ENCODE measurements around the gene XRCC5. TPM values are rescaled to one million over a fixed set of nuclear protein-coding genes. Genes with fewer than 3 reads are reported as not detected.

Gene XRCC5
- total RNA-seq, 3 donors from 2014 or later, result 169 to 207 (median 175) TPM

DNA sequence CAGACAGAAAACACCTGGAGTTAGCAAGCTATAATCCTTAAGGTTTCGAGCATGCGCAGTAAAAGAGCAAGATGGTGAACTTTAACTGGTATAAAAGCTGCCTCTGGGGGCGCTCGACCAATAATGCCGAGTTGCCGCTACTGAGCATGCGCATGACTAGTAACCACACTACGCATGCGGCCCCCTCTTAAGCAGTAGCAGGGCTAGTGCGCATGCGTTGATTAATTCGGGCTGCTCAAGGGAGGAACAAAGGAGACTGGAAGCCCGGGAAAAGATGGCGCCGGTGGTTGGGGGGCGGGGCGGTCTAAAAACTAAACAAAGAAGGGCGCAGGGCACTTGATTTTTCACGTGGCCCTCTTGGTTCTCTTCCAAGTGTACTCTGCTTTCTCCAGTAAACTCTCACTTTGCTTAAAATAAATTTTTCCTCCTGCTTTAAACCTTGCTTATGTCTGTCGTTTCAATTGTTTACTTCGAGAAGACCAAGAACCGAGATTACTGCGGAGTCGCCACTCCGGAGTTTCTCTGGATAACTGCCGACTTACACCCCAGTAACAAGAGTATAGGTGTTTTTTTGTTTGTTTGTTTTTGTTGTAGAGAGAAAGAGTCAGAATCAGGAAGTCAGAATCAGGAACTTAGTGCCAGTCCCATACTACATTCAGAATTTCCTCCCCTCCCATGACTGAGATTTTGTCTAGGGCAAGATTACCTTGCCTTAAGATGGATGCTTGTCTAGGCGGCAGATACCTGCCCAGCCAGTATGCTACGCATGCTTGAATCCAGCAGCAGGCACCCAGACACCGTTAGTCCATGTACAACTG is 5.8 kb downstream of the XRCC5 start:
- Histone ChIP-seq H3K4me3 (peak overlapping the region; percentile 9), H3K4me1 (ENCODE audit: low read depth) (peaks cover 19% of the 10 kb centered on the region), H3K36me3 (ENCODE audit: low read depth) (peaks cover 2% of the 10 kb centered on the region), H3K9me3 (no peaks in the 10 kb centered on the region)
- TF ChIP-seq, protein P1, sequence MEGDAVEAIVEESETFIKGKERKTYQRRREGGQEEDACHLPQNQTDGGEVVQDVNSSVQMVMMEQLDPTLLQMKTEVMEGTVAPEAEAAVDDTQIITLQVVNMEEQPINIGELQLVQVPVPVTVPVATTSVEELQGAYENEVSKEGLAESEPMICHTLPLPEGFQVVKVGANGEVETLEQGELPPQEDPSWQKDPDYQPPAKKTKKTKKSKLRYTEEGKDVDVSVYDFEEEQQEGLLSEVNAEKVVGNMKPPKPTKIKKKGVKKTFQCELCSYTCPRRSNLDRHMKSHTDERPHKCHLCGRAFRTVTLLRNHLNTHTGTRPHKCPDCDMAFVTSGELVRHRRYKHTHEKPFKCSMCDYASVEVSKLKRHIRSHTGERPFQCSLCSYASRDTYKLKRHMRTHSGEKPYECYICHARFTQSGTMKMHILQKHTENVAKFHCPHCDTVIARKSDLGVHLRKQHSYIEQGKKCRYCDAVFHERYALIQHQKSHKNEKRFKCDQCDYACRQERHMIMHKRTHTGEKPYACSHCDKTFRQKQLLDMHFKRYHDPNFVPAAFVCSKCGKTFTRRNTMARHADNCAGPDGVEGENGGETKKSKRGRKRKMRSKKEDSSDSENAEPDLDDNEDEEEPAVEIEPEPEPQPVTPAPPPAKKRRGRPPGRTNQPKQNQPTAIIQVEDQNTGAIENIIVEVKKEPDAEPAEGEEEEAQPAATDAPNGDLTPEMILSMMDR (IDR thresholded peaks at IDR 0.05), result peak; percentile 81
- intact Hi-C loops (cut with DNase I, micrococcal nuclease), result no loop called here
- DNase-seq, result peak; percentile 96 to 100 (median 97)
- peak; percentile 98 for ATAC-seq

DNA sequence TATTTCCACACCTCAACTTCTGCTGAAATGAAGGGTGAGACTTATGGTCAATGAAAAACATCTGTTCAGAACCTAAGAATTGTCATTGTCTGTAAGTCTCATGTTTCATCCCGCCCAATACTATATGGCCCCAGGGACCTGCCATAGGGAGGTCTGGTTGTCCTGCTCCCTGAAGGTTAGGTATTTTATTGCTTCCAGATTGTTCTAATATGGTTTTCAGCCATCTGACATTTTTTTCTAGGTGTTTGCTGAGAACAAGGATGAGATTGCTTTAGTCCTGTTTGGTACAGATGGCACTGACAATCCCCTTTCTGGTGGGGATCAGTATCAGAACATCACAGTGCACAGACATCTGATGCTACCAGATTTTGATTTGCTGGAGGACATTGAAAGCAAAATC is 7.3 kb downstream of the XRCC5 start:
- peaks cover 4% of the 10 kb centered on the region for H3K36me3 ChIP-seq (ENCODE audit: low read depth)
- ATAC-seq (no peak), DNase-seq (no peak)
- intact Hi-C loops (cut with DNase I, micrococcal nuclease), result no loop called here
- H3K4me3 ChIP-seq, result no peak overlapping the region
- H3K4me1 ChIP-seq (ENCODE audit: low read depth), result peaks cover 8% of the 10 kb centered on the region
- TF ChIP-seq, protein P1 (IDR thresholded peaks at IDR 0.05), result no peak
- no peaks in the 10 kb centered on the region for H3K9me3 ChIP-seq

- Histone ChIP-seq H3K4me1 (ENCODE audit: low read depth) (peaks cover 8% of the 10 kb centered on the region), H3K4me3 (no peak overlapping the region), H3K36me3 (ENCODE audit: low read depth) (peaks cover 4% of the 10 kb centered on the region), H3K9me3 (no peaks in the 10 kb centered on the region)
- intact Hi-C loops (cut with DNase I, micrococcal nuclease), result no loop called here
- ATAC-seq (no peak), DNase-seq (no peak)
- TF ChIP-seq, protein P1 (IDR thresholded peaks at IDR 0.05), result no peak
Measured at GRCh38 chr2:216117561-216118340, 8.6 kb downstream of the XRCC5 start.

- H3K4me3 ChIP-seq, result no peak overlapping the region
- H3K9me3 ChIP-seq, result no peaks in the 10 kb centered on the region
- peaks cover 4% of the 10 kb centered on the region for H3K36me3 ChIP-seq (ENCODE audit: low read depth)
- ATAC-seq, result no peak
- H3K4me1 ChIP-seq (ENCODE audit: low read depth), result peaks cover 8% of the 10 kb centered on the region
- TF ChIP-seq, protein P1 (IDR thresholded peaks at IDR 0.05), result no peak
- no peak for DNase-seq
- intact Hi-C loops (cut with DNase I, micrococcal nuclease), result no loop called here
Measured at GRCh38 chr2:216118474-216118873, 9.3 kb downstream of the XRCC5 start.

GRCh38 chr2:216119146-216119545 is 10.0 kb downstream of the XRCC5 start:
- Histone ChIP-seq H3K4me1 (ENCODE audit: low read depth) (peaks cover 6% of the 10 kb centered on the region), H3K4me3 (no peak overlapping the region), H3K9me3 (no peaks in the 10 kb centered on the region), H3K36me3 (ENCODE audit: low read depth) (peaks cover 4% of the 10 kb centered on the region)
- no peak for DNase-seq
- intact Hi-C loops (cut with DNase I, micrococcal nuclease), result no loop called here
- ATAC-seq, result no peak
- TF ChIP-seq, protein P1 (IDR thresholded peaks at IDR 0.05), result no peak

Data from mucosa of descending colon (tissue), 3 donors.